ENCODE measurements around the gene PAPLN. TPM values are rescaled to one million over a fixed set of nuclear protein-coding genes. Genes with fewer than 3 reads are reported as not detected.

Gene PAPLN
- total RNA-seq, 1 experiment from 2014 or later, result 9.6 TPM

GRCh38 chr14:73290279-73290678 lies 53.0 kb downstream of the PAPLN start:
- Histone ChIP-seq H3K27me3 (ENCODE audit: insufficient read depth, low read length) (no peaks in the 10 kb centered on the region), H3K9me2 (ENCODE audit: insufficient read depth) (no peaks in the 10 kb centered on the region), H3K4me3 (replicated peaks in 1 of 2; ENCODE audit: low read depth in 1 of 2, low read length in 2 of 2) (no peak overlapping the region), H3K36me3 (ENCODE audit: control insufficient read depth in 1 of 2, insufficient read depth in 2 of 2, low read length in 2 of 2) (peaks cover 0 to 4% of the 10 kb centered on the region in 2 experiments; a peak in 1 of 4 replicates), H2AFZ (ENCODE audit: low read depth, low read length, poor library complexity, severe bottlenecking) (no peak overlapping the region), H3K79me2 (ENCODE audit: insufficient read depth, low read length) (no peaks in the 10 kb centered on the region), H3K9me3 (ENCODE audit: control insufficient read depth in 1 of 2, insufficient read depth in 1 of 2, low read depth in 1 of 2, low read length in 2 of 2) (no peaks in the 10 kb centered on the region), H3K4me2 (ENCODE audit: low read length) (no peak overlapping the region), H3K9ac (ENCODE audit: low read length) (no peak overlapping the region), H3K4me1 (ENCODE audit: control insufficient read depth in 1 of 2, insufficient read depth in 2 of 2, low read length in 2 of 2) (no peaks in the 10 kb centered on the region), H3K27ac (ENCODE audit: low read depth, low read length) (no peak overlapping the region), H4K20me1 (ENCODE audit: insufficient read depth) (no peaks in the 10 kb centered on the region)
- BruUV-seq (replicated peaks), result no TSS peak
- POLR2A ChIA-PET, result no interaction called here
- intact Hi-C loops (cut with micrococcal nuclease), result no loop called here
- DNase-seq (ENCODE audit: low read depth, low spot score) (no peak), ATAC-seq (no peak)
- RAD21 ChIA-PET (ENCODE audit: low non-redundant PET in 1 of 2, low total read pairs in 2 of 2, uncharacterized antibody in 2 of 2, unreplicated experiment in 2 of 2), result no interaction called here
- CTCF ChIA-PET, result no interaction called here
- TF ChIP-seq JUND (IDR thresholded peaks at IDR 0.05) (no peak), CTCF (IDR thresholded peaks at IDR 0.05 in 2 of 3, conservative IDR thresholded peaks at IDR 0.05 in 1 of 3; ENCODE audit: borderline replicate concordance in 1 of 3, insufficient read depth in 1 of 3, low read depth in 2 of 3, low read length in 2 of 3) (no peak), CEBPB (IDR thresholded peaks at IDR 0.05; ENCODE audit: low read depth) (no peak), ZFX (IDR thresholded peaks at IDR 0.05) (no peak), EGR1 (IDR thresholded peaks at IDR 0.05; ENCODE audit: low read depth) (no peak), FOSL1 (IDR thresholded peaks at IDR 0.05; ENCODE audit: low read depth) (no peak), SP1 (IDR thresholded peaks at IDR 0.05; ENCODE audit: low read depth) (no peak), SIN3A (IDR thresholded peaks at IDR 0.05; ENCODE audit: low read depth) (no peak), YY1 (IDR thresholded peaks at IDR 0.05; ENCODE audit: extremely low read depth, insufficient replicate concordance, low read depth, low read length) (no peak), POLR2AphosphoS5 (IDR thresholded peaks at IDR 0.05; ENCODE audit: low read depth, low read length) (no peak), CBX3 (IDR thresholded peaks at IDR 0.05; ENCODE audit: low read depth) (no peak), ZNF274 (IDR thresholded peaks at IDR 0.05; ENCODE audit: low read depth, low read length) (no peak), ELF1 (IDR thresholded peaks at IDR 0.05; ENCODE audit: borderline replicate concordance, low read depth) (no peak)
